H1 (cell line): ENCODE measurements around the gene HS3ST6. TPM values are rescaled to one million over a fixed set of nuclear protein-coding genes. Genes with fewer than 3 reads are reported as not detected.
"Not testable (repeated sequence)": the region's sequence is repeated elsewhere in the genome, so short reads cannot be mapped to it uniquely, and the experiment has no call there.

Source experiments
- CTCF ChIA-PET: fragments of 300-600 bp; sonication (Branson Sonifier 250); formaldehyde crosslinking; loops from one replicate; lab custom pipeline; 2021; ENCODE audit not compliant: partially characterized antibody; lab: Charles Lee
- POLR2A ChIA-PET: fragments of 300-600 bp; sonication (Branson Sonifier 250); formaldehyde crosslinking; loops from one replicate; lab custom pipeline; 2021; ENCODE audit warnings: inconsistent platforms; ENCODE audit not compliant: partially characterized antibody; lab: Charles Lee
- DNase-seq, 2 experiments: peaks; one replicate each; pipeline versions ENCODE4 v3.0.0 to v3.0.0-alpha.2; 2010 to 2022; ENCODE audit warnings: low spot score in 2 of 2, low read depth in 1 of 2, mixed read lengths in 1 of 2
- FAIRE-seq: peaks from 2 replicates; lab custom pipeline; 2011; peaks lifted over from hg19 to GRCh38; lab: Jason Lieb, UNC
- H2AFZ ChIP-seq: 2 replicates; pipeline ENCODE4 v1.8.1; 2012; ENCODE audit warnings: low read length, inconsistent platforms
- H2AK5ac ChIP-seq: 2 replicates; pipeline ENCODE4 v1.6.1; 2013; ENCODE audit warnings: low read depth, low read length
- H2BK120ac ChIP-seq: replicated peaks from 2 replicates; pipeline ENCODE3; 2013; ENCODE audit warnings: low read depth, low read length, inconsistent platforms
- H2BK12ac ChIP-seq: 2 replicates; pipeline ENCODE4 v1.6.1; 2013; ENCODE audit warnings: low read depth, low read length
- H2BK15ac ChIP-seq: 2 replicates; pipeline ENCODE4 v1.6.1; 2013; ENCODE audit warnings: low read length
- H2BK20ac ChIP-seq: 2 replicates; pipeline ENCODE4 v1.6.1; 2013; ENCODE audit warnings: low read length
- H2BK5ac ChIP-seq: 2 replicates; pipeline ENCODE4 v1.6.1; 2013; ENCODE audit warnings: low read depth, low read length
- H3K14ac ChIP-seq: 2 replicates; pipeline ENCODE4 v1.6.1; 2013; ENCODE audit warnings: inconsistent platforms; ENCODE audit not compliant: insufficient read length
- H3K18ac ChIP-seq: 2 replicates; pipeline ENCODE4 v1.6.1; 2013; ENCODE audit warnings: low read length; ENCODE audit errors: extremely low read depth
- H3K23ac ChIP-seq: 2 replicates; pipeline ENCODE4 v1.6.1; 2013; ENCODE audit warnings: inconsistent platforms; ENCODE audit not compliant: insufficient read length
- H3K23me2 ChIP-seq: 2 replicates; pipeline ENCODE4 v1.6.1; 2013; ENCODE audit warnings: low read depth, low read length
- H3K27ac ChIP-seq: 2 replicates; pipeline ENCODE4 v1.6.1; 2011; ENCODE audit warnings: low read depth, low read length, inconsistent platforms
- H3K27me3 ChIP-seq, 4 experiments: replicated peaks in 1 of 4; 1 replicate in 1 of 4; 2 replicates in 3 of 4; pipeline versions ENCODE4 v1.6.1 to v1.8.1; 2011 to 2013; ENCODE audit warnings: low read length in 3 of 4, mild to moderate bottlenecking in 3 of 4, inconsistent platforms in 2 of 4, mixed read lengths in 2 of 4, moderate library complexity in 1 of 4; ENCODE audit not compliant: control insufficient read depth in 3 of 4, insufficient read depth in 3 of 4; ENCODE audit errors: extremely low read depth in 1 of 4
- H3K36me3 ChIP-seq, 4 experiments: 2 replicates each; pipeline versions ENCODE4 v1.6.1 to v1.8.1; 2011 to 2013; ENCODE audit warnings: mild to moderate bottlenecking in 4 of 4, low read length in 3 of 4, moderate library complexity in 2 of 4, control low read depth in 1 of 4, inconsistent platforms in 1 of 4; ENCODE audit not compliant: insufficient read depth in 4 of 4, control insufficient read depth in 2 of 4
- H3K4ac ChIP-seq: replicated peaks from 2 replicates; pipeline ENCODE3; 2013; ENCODE audit warnings: low read length, low read depth, mixed read lengths, inconsistent platforms; ENCODE audit not compliant: insufficient read length
- H3K4me1 ChIP-seq, 4 experiments: replicated peaks in 1 of 4; 1 replicate in 1 of 4; 2 replicates in 3 of 4; pipeline versions ENCODE4 v1.6.1 to v1.8.1; 2011 to 2013; ENCODE audit warnings: low read length in 3 of 4, inconsistent platforms in 2 of 4, mixed read lengths in 1 of 4; ENCODE audit not compliant: insufficient read depth in 4 of 4, control insufficient read depth in 3 of 4
- H3K4me2 ChIP-seq, 2 experiments: 2 replicates each; pipeline versions ENCODE4 v1.6.1 to v1.8.1; 2011 to 2013; ENCODE audit warnings: low read depth in 2 of 2, low read length in 2 of 2, control low read depth in 1 of 2, inconsistent platforms in 1 of 2, mild to moderate bottlenecking in 1 of 2; ENCODE audit not compliant: insufficient read depth in 1 of 2
- H3K4me3 ChIP-seq, 4 experiments: fragments of 200-600, 300-600 bp in 1 of 4; sonication (generic), shearing (Covaris generic), sonication (Bioruptor Twin) in 1 of 4; 2 replicates each; pipeline versions ENCODE4 v1.5.1 to v1.8.1; 2011 to 2016; ENCODE audit warnings: low read length in 4 of 4, low read depth in 3 of 4, control low read depth in 2 of 4, inconsistent platforms in 2 of 4, mild to moderate bottlenecking in 2 of 4, mixed read lengths in 1 of 4, moderate library complexity in 1 of 4; ENCODE audit not compliant: insufficient read depth in 2 of 4; ENCODE audit errors: extremely low read depth in 1 of 4
- H3K56ac ChIP-seq: replicated peaks from 2 replicates; pipeline ENCODE3; 2013; ENCODE audit warnings: low read depth, mild to moderate bottlenecking, mixed read lengths, low read length, inconsistent platforms; ENCODE audit not compliant: insufficient read length
- H3K79me1 ChIP-seq: 2 replicates; pipeline ENCODE4 v1.6.1; 2013; ENCODE audit warnings: low read depth, low read length, control low read depth
- H3K79me2 ChIP-seq, 2 experiments: 2 replicates each; pipeline versions ENCODE4 v1.6.1 to v1.8.1; 2012 to 2013; ENCODE audit warnings: low read length in 2 of 2, mild to moderate bottlenecking in 2 of 2, inconsistent platforms in 1 of 2; ENCODE audit not compliant: insufficient read depth in 2 of 2, control insufficient read depth in 1 of 2
- H3K9ac ChIP-seq, 4 experiments: replicated peaks in 1 of 4; 1 replicate in 1 of 4; 2 replicates in 3 of 4; pipeline versions ENCODE4 v1.6.1 to v1.8.1; 2011 to 2013; ENCODE audit warnings: low read depth in 3 of 4, low read length in 3 of 4, control low read depth in 2 of 4, mild to moderate bottlenecking in 2 of 4, moderate library complexity in 2 of 4, inconsistent platforms in 1 of 4; ENCODE audit errors: extremely low read depth in 1 of 4
- H3K9me3 ChIP-seq, 2 experiments: 2 replicates each; pipeline versions ENCODE4 v1.6.1 to v1.8.1; 2012 to 2013; ENCODE audit warnings: mild to moderate bottlenecking in 2 of 2, moderate library complexity in 2 of 2, control low read depth in 1 of 2, inconsistent platforms in 1 of 2, low read depth in 1 of 2, low read length in 1 of 2, mixed read lengths in 1 of 2; ENCODE audit not compliant: insufficient read depth in 2 of 2
- H4K20me1 ChIP-seq, 2 experiments: replicated peaks in 1 of 2; 2 replicates each; pipeline versions ENCODE3 to v1.8.1; 2011 to 2013; ENCODE audit warnings: inconsistent platforms in 2 of 2, low read length in 2 of 2, mild to moderate bottlenecking in 1 of 2; ENCODE audit not compliant: insufficient read depth in 2 of 2, control insufficient read depth in 1 of 2
- H4K5ac ChIP-seq: 2 replicates; pipeline ENCODE4 v1.6.1; 2013; ENCODE audit warnings: low read length, low read depth, mixed read lengths, inconsistent platforms; ENCODE audit not compliant: insufficient read length
- H4K8ac ChIP-seq: 2 replicates; pipeline ENCODE4 v1.8.0; 2013; ENCODE audit warnings: mild to moderate bottlenecking, moderate library complexity, low read length, inconsistent platforms; ENCODE audit not compliant: insufficient read depth; ENCODE audit errors: extremely low read depth
- H4K91ac ChIP-seq: replicated peaks from 2 replicates; pipeline ENCODE3; 2013; ENCODE audit warnings: low read length, mixed read lengths, inconsistent platforms; ENCODE audit not compliant: insufficient read length
- WGBS, 2 experiments: shearing (Covaris generic) in 1 of 2; methylation state at CpG; one replicate each; pipeline versions ENCODE4 v1.1.6 to v1.1.7; 2013 to 2015; ENCODE audit warnings: low lambda C conversion rate in 2 of 2, mixed read lengths in 2 of 2, inconsistent platforms in 1 of 2, low coverage in 1 of 2, missing lambda C conversion rate in 1 of 2; ENCODE audit not compliant: insufficient replicate concordance in 2 of 2, insufficient coverage in 1 of 2, insufficient read length in 1 of 2; ENCODE audit errors: extremely low coverage in 1 of 2, missing lambda C conversion rate in 1 of 2; 5-methylcytosine and 5-hydroxymethylcytosine counted together
- polyA plus RNA-seq, 7 experiments: library from polyadenylated mRNA; depleted of rRNA in 3 of 7; stranded (reverse) in 5 of 7; unstranded in 2 of 7; fragments of >200 nt in 5 of 7; fragments of 200-250 nt in 2 of 7; gene quantifications; 1 replicate in 5 of 7; 2 replicates in 1 of 7; 4 replicates in 1 of 7; pipeline versions ENCODE4 v1.2.1 to v1.2.3, GENCODE V29; 2011 to 2013; ENCODE audit warnings: missing spikeins in 2 of 7, mixed read lengths in 2 of 7
- total RNA-seq: library from RNA; stranded (reverse); fragmentation: NEBNext Ultra II Directional; extraction: Animal tissue kit (Norgen Biotek cat#: 25700); gene quantifications from 2 replicates; pipeline ENCODE4 v1.2.1, GENCODE V29; 2021

The HS3ST6 gene
- total and polyA plus RNA-seq, 2 of the 8 experiments (the other 6 are each of a cell fraction or from before 2014, with no cell fraction given): 0.36 to 0.39 TPM

DNA sequence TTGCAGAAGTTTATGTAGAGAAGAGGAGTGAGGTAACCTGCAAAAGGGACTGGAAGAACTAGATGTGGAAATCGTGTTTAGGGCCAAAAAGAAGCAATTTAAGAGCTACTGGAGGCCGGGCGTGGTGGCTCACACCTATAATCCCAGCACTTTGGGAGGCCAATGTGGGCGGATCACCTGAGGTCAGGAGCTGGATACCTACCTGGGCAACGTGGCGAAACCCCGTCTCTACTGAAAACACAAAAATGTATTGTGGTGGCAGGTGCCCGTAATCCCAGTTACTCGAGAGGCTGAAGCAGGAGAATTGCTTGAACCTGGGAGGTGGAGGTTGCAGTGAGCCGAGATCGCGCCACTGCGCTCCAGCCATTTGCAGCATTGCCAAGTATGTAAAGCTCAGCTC lies 42.1 kb downstream of the HS3ST6 start:
- H3K4me3 ChIP-seq, H3K4ac ChIP-seq, H3K4me1 ChIP-seq, H2BK120ac ChIP-seq, H3K9ac ChIP-seq, H2BK15ac ChIP-seq, H3K9me3 ChIP-seq, H3K23me2 ChIP-seq, H2BK12ac ChIP-seq, FAIRE-seq, H4K91ac ChIP-seq, H2AK5ac ChIP-seq, H3K79me2 ChIP-seq, H3K56ac ChIP-seq, DNase-seq, H3K4me2 ChIP-seq, H2AFZ ChIP-seq, H2BK20ac ChIP-seq, H3K14ac ChIP-seq, H4K5ac ChIP-seq, H2BK5ac ChIP-seq, H4K20me1 ChIP-seq, H3K23ac ChIP-seq, H4K8ac ChIP-seq, H3K79me1 ChIP-seq, H3K18ac ChIP-seq, H3K27ac ChIP-seq, H3K36me3 ChIP-seq, POLR2A ChIA-PET: not testable (repeated sequence)
- 90% methylated on average over 13 of the region's 13 CpGs; no CpG with 5 or more reads in 1 of the 2 experiments for WGBS, 2 experiments
- peaks cover 0 to 18% (median 6%) of the 10 kb centered on the region in 4 experiments; a peak in 6 of 7 replicates for H3K27me3 ChIP-seq
- CTCF ChIA-PET: interaction anchor here (0.5 to 3.6 kb wide), 7 partner anchors 8 to 65 kb away, joined by 3 to 13 read pairs (median 4); no protein-coding TSS in a partner anchor
